ENCODE results near the gene FGF16.

FGF16 gene

DNA sequence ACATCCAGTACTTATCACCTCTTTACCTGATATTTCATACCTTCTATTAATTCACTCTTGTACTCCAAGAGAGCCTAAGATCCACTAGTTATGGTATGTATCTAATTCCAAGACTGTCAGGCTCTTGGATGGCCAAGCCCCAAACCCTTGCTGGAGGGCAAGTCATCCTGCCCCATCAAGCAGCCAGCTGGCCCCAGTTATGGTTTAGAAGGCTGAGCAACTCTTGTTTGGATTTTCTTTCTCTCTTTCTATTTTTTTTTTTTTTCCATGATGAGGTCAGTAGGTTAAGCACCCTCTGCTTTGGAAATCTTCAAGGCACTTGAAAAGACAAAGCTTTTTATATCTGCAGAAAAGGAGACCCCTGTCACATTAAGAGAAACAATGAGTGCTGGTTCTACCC is 10.9 kb upstream of the FGF16 start:
- no peak for DNase-seq (ENCODE audit: insufficient read length, low spot score)
- TF ChIP-seq, protein P1, sequence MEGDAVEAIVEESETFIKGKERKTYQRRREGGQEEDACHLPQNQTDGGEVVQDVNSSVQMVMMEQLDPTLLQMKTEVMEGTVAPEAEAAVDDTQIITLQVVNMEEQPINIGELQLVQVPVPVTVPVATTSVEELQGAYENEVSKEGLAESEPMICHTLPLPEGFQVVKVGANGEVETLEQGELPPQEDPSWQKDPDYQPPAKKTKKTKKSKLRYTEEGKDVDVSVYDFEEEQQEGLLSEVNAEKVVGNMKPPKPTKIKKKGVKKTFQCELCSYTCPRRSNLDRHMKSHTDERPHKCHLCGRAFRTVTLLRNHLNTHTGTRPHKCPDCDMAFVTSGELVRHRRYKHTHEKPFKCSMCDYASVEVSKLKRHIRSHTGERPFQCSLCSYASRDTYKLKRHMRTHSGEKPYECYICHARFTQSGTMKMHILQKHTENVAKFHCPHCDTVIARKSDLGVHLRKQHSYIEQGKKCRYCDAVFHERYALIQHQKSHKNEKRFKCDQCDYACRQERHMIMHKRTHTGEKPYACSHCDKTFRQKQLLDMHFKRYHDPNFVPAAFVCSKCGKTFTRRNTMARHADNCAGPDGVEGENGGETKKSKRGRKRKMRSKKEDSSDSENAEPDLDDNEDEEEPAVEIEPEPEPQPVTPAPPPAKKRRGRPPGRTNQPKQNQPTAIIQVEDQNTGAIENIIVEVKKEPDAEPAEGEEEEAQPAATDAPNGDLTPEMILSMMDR (IDR thresholded peaks at IDR 0.05; ENCODE audit: insufficient read depth, missing control alignments) = no peak
- no peak for FAIRE-seq

DNA sequence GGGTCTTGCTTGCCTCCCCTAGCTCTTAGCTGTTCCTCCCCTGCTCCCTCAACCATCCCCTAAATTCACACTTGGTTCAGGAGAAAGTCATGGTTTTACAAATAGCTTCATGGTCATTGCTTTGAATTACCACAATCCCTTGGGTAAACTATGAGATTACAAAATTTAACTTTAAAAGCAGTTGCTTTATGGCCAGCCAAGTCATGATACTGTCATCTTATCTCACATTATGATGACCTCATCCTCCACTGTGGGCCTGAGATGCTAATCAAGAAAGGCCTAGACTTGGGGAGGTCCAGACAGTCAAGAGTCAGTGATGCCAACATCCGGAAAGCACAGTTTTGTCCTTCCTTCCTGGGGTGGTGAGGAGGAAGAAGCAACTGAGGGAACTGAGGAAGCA is 10.5 kb upstream of the FGF16 start:
- TF ChIP-seq, protein P1 (IDR thresholded peaks at IDR 0.05; ENCODE audit: insufficient read depth, missing control alignments) = no peak
- no peak for DNase-seq (ENCODE audit: insufficient read length, low spot score)
- FAIRE-seq = no peak

DNA sequence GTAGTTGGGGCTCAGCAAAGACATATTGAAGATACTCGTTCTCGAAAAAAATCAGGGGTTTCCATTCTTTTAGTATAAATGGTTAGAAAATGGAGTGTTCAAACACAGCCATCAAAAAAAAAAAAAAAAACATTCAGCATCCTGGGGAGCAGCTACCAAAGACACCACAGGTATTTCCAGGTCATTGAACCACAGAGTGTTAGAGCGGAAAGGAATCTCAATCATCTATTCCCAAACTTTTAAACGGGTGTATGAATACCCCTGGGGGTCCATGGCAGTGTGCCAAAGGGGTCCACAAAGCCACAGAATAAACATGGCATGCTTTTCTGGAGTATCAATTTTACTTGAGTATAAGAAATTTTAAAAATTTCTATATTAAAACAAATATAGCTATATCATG is 6.9 kb upstream of the FGF16 start:
- no peak for DNase-seq (ENCODE audit: insufficient read length, low spot score)
- FAIRE-seq = no peak
- TF ChIP-seq, protein P1 (IDR thresholded peaks at IDR 0.05; ENCODE audit: insufficient read depth, missing control alignments) = no peak

DNA sequence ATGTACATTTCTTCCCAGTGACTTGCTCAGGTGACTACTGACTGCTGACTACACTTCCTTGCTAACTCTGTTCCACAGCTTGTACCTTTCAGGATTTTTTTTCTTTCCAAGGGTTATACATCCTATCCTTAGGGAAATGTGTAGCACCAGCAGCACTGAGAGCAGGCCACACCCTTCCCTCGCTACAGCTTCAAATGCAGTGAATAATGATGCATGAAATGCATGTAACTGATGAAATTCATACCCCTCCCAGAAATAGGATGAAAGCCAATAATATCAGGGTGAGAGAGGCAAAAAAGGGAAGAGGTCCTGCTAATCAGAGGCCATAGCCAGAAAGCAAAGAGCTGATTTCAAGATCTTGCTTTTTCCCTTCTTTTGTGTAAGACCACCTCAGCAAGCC is 6.2 kb upstream of the FGF16 start:
- FAIRE-seq (no peak), DNase-seq (ENCODE audit: insufficient read length, low spot score) (no peak)
- TF ChIP-seq, protein P1 (IDR thresholded peaks at IDR 0.05; ENCODE audit: insufficient read depth, missing control alignments) = no peak

DNA sequence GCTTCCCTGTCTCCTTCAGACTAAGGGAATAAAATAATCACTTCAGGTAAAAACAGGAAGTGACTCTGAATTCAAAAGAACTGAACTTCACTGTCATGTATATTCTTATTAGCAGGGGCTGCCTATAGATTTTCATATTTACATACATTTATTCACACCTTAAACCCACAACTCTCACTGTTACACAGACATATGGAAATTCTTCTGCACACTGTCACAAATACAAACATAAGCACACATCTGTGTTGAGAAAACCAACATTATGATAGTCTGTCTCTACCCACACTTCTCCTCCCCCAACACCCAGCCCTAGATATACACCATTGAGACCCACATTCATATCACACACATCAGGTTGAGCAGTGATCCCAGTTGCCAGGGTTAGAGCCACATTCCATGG is 5.7 kb upstream of the FGF16 start:
- FAIRE-seq (no peak), DNase-seq (ENCODE audit: insufficient read length, low spot score) (no peak)
- TF ChIP-seq, protein P1 (IDR thresholded peaks at IDR 0.05; ENCODE audit: insufficient read depth, missing control alignments) = no peak

DNA sequence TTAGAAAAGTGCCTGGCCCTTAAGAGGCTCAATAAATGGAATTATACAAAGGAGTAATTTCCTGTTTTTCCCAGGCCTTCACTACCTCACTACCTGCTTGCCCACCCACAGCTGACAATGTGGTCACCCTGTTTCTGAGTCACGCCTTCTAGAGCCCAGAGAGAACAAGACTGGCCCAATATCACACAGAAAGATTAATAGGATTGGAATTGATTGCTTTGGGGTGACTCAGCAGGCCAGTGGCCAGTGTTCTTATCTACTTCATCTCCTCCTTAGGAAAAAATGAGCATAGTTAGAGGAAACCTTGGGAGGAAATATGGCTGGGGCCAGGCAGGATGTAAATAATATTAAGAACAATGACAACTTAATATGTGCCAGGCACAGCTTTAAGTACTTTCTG is 4.5 kb upstream of the FGF16 start:
- TF ChIP-seq, protein P1 (IDR thresholded peaks at IDR 0.05; ENCODE audit: insufficient read depth, missing control alignments) = no peak
- DNase-seq (ENCODE audit: insufficient read length, low spot score) = no peak

DNA sequence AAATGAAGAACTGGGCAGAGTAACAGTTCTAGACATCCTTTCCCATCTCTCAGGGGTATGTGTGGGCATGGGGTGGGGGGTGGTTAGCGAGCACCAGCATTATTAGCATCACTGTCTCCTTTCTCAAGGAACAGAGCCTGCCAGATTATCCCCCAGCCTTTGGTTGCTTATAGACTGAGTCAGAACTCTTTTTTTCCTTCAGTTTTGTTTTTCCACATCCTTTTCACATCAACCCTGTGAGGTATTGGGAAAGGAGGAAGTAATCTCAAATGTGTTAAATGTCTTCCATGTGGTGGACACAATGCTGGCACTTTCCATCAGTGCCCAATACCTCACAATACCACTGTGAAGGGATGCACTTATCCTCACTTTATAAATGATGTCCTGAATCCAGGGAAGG is 3.1 kb upstream of the FGF16 start:
- TF ChIP-seq, protein P1 (IDR thresholded peaks at IDR 0.05; ENCODE audit: insufficient read depth, missing control alignments) = no peak
- no peak for FAIRE-seq
- no peak for DNase-seq (ENCODE audit: insufficient read length, low spot score)

More for the DNA sequence above, 4.5 kb upstream of the FGF16 start:
- no peak for FAIRE-seq
